SK-N-MC (cell line): ENCODE measurements around the gene FOXP2.

Experiments used
- EZH2 ChIP-seq: fragments of 200-600 bp; sonication (generic); IDR thresholded peaks from one replicate; pipeline ENCODE4 v1.6.1; 2017; ENCODE audit warnings: antibody characterized with exemption
- POLR2AphosphoS5 ChIP-seq: IDR thresholded peaks from 2 replicates; pipeline ENCODE4 v1.6.1; 2012; ENCODE audit warnings: mild to moderate bottlenecking, low read depth, low read length, borderline replicate concordance

- TF ChIP-seq POLR2AphosphoS5 = no peak
- no peak for TF ChIP-seq EZH2
These were observed 205.6 kb downstream of the FOXP2 start for GRCh38 chr7:114620208-114620607.
